DOHH2 (cell line): ENCODE results near the gene ZBTB39.
A peak's percentile ranks its signal among the peaks of the same experiment; 100 is the strongest.

Experiments
- H3F3A ChIP-seq: fragments of 200-600 bp; sonication (generic), shearing (Covaris generic); 2 replicates; pipeline ENCODE4 v1.6.0; 2016; ENCODE audit warnings: antibody characterized with exemption, mild to moderate bottlenecking; ENCODE audit not compliant: control insufficient read depth, insufficient read depth
- H3K27ac ChIP-seq: fragments of 200-600 bp; sonication (generic); 2 replicates; pipeline ENCODE4 v1.5.1; 2014; ENCODE audit warnings: low read depth, mild to moderate bottlenecking, low read length, moderate library complexity
- H3K27me3 ChIP-seq: fragments of 200-600 bp; sonication (generic); 2 replicates; pipeline ENCODE4 v1.6.1; 2014; ENCODE audit warnings: mild to moderate bottlenecking, low read length, mixed read lengths; ENCODE audit not compliant: control insufficient read depth
- H3K36me3 ChIP-seq: fragments of 200-600 bp; sonication (generic); 2 replicates; pipeline ENCODE4 v1.6.1; 2014; ENCODE audit warnings: mild to moderate bottlenecking, low read length, moderate library complexity, mixed read lengths; ENCODE audit not compliant: control insufficient read depth
- H3K4me1 ChIP-seq: fragments of 200-600 bp; sonication (generic); 2 replicates; pipeline ENCODE4 v1.6.1; 2014; ENCODE audit warnings: mild to moderate bottlenecking, low read length, mixed read lengths; ENCODE audit not compliant: control insufficient read depth
- H3K4me2 ChIP-seq: fragments of 200-600 bp; sonication (generic); 2 replicates; pipeline ENCODE4 v1.6.0; 2014; ENCODE audit warnings: mild to moderate bottlenecking, low read length, moderate library complexity
- H3K4me3 ChIP-seq: fragments of 200-600 bp; sonication (generic); 2 replicates; pipeline ENCODE4 v1.5.1; 2014; ENCODE audit warnings: mild to moderate bottlenecking, low read length, mixed read lengths
- H3K79me2 ChIP-seq: fragments of 200-600 bp; sonication (generic); 2 replicates; pipeline ENCODE4 v1.6.1; 2014; ENCODE audit warnings: mild to moderate bottlenecking, low read length, mixed read lengths; ENCODE audit not compliant: control insufficient read depth
- H3K9me2 ChIP-seq: fragments of 200-600 bp; sonication (generic); replicated peaks from 2 replicates; pipeline ENCODE4 v1.6.1; 2014; ENCODE audit warnings: mild to moderate bottlenecking, low read length, mixed read lengths; ENCODE audit not compliant: control insufficient read depth
- H3K9me3 ChIP-seq: fragments of 200-600 bp; sonication (generic); 2 replicates; pipeline ENCODE4 v1.6.1; 2014; ENCODE audit warnings: antibody characterized with exemption, low read length, mixed read lengths; ENCODE audit not compliant: control insufficient read depth, insufficient read depth
- H4K20me1 ChIP-seq: fragments of 200-600 bp; sonication (generic); 2 replicates; pipeline ENCODE4 v1.6.0; 2014; ENCODE audit warnings: low read depth, mild to moderate bottlenecking, antibody characterized with exemption, low read length, moderate library complexity; ENCODE audit not compliant: control insufficient read depth, insufficient read depth
- CTCF ChIP-seq: fragments of 200-600 bp; sonication (generic); IDR thresholded peaks from one replicate; pipeline ENCODE4 v1.5.1; 2014; ENCODE audit warnings: antibody characterized with exemption, mild to moderate bottlenecking, low read depth, low read length; ENCODE audit not compliant: poor library complexity, severe bottlenecking
- EZH2phosphoT487 ChIP-seq: fragments of 200-600 bp; sonication (generic); IDR thresholded peaks from 2 replicates; pipeline ENCODE4 v1.6.1; 2017; ENCODE audit warnings: borderline replicate concordance, mild to moderate bottlenecking, antibody characterized with exemption, low read length, moderate library complexity, mixed read lengths

ZBTB39 gene

GRCh38 chr12:57009949-57010626, 3.7 kb upstream of the ZBTB39 start:
- peaks cover 3% of the 10 kb centered on the region; the same call in 1 of the 2 replicates for H3K36me3 ChIP-seq

GRCh38 chr12:57008178-57008577, 1.8 kb upstream of the ZBTB39 start:
- Histone ChIP-seq H3K4me3 (no peak overlapping the region), H3K9me2 (no peaks in the 10 kb centered on the region), H3F3A (peaks cover 7% of the 10 kb centered on the region; the same call in 1 of the 2 replicates), H3K36me3 (peaks cover 21% of the 10 kb centered on the region), H3K27me3 (peaks cover 14% of the 10 kb centered on the region), H3K79me2 (peaks cover 28% of the 10 kb centered on the region), H4K20me1 (no peaks in the 10 kb centered on the region), H3K27ac (no peak overlapping the region), H3K4me1 (peaks cover 18% of the 10 kb centered on the region), H3K4me2 (no peak overlapping the region), H3K9me3 (no peaks in the 10 kb centered on the region)
- TF ChIP-seq EZH2phosphoT487: no peak
- TF ChIP-seq CTCF: peak; percentile 76

More at GRCh38 chr12:57009949-57010626, 3.7 kb upstream of the ZBTB39 start:
- Histone ChIP-seq H3K4me2 (no peak overlapping the region), H3K4me3 (no peak overlapping the region), H3K9me3 (no peaks in the 10 kb centered on the region), H3K27ac (no peak overlapping the region), H3K27me3 (peaks cover 32% of the 10 kb centered on the region), H4K20me1 (no peaks in the 10 kb centered on the region), H3F3A (peaks cover 7% of the 10 kb centered on the region; the same call in 1 of the 2 replicates), H3K9me2 (no peaks in the 10 kb centered on the region), H3K79me2 (peaks cover 10% of the 10 kb centered on the region), H3K4me1 (peaks cover 15% of the 10 kb centered on the region)
- TF ChIP-seq EZH2phosphoT487: no peak
- TF ChIP-seq CTCF: no peak

- Histone ChIP-seq H3K4me3 (peak overlapping the region; percentile 48), H3K9me2 (no peaks in the 10 kb centered on the region), H3K4me2 (peak overlapping the region; percentile 54), H3K27me3 (0 out of 2 replicates have a peak, but pooled peaks cover 4% of the 10 kb centered on the region), H3K36me3 (peaks cover 33% of the 10 kb centered on the region), H3K4me1 (peaks cover 18% of the 10 kb centered on the region), H4K20me1 (no peaks in the 10 kb centered on the region), H3K79me2 (peaks cover 38% of the 10 kb centered on the region), H3K27ac (no peak overlapping the region), H3F3A (peaks cover 7% of the 10 kb centered on the region; the same call in 1 of the 2 replicates), H3K9me3 (no peaks in the 10 kb centered on the region)
- TF ChIP-seq CTCF: no peak
- TF ChIP-seq EZH2phosphoT487: no peak
Observed at GRCh38 chr12:57006809-57007475, 596 bp upstream of the ZBTB39 start.
